GM18870 (cell line): ENCODE results near the gene AURKAIP1.
"Not testable (repeated sequence)": the region's sequence is repeated elsewhere in the genome, so short reads cannot be mapped to it uniquely, and the experiment has no call there.

Experiments
- ATAC-seq: cut with Tn5 transposase; IDR thresholded peaks from one replicate; pipeline ENCODE4 v1.9.1; 2021; ENCODE audit warnings: moderate library complexity; ENCODE audit not compliant: unreplicated experiment

Gene AURKAIP1

DNA sequence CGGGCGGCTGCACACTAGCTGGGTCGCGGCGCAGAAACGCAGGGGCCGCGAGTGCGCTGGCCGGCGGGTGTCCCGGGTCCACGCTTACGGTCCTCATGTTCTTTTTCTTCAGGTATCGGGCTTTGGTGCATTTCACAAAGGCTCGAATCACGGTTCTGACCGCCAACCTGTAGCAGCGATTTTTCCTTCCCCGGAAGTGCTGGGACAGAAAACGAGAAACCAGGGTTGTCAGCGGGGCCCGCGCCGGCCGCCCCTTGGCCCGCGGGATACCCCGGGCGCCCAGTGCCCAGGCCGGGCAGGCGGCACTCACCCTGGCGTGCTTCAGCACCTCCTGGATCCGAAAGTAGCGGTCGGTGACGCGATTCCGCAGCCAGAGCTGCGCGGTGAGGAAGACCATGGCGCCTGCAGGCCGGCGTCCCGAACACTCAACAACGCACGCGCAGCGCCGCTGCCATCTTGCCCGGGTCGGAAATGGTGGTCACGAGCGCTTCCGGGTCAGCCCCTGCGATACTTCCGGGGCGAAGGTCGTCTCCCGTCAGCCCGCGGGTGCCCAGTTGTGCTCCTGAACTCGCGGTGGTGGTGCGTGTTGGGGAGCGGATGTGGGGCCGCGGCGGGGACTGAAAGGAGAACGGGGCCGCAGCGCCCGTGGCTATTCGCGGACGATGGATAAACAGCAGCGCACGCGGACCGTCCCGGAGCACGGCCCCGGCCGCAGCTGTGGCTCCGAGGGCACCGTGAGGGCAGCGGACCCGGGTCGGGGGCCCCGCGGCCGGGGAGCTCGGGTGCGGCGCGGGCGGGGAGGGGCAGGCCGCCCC is 32.0 kb upstream of the AURKAIP1 start, which contains the start of gene MRPL20:
TSS of gene MRPL20 (minus strand) at position 473 of the 815 bp plus-strand sequence. CDS start at position 397, 76 bp downstream.
- ATAC-seq, result peak; percentile 70

DNA sequence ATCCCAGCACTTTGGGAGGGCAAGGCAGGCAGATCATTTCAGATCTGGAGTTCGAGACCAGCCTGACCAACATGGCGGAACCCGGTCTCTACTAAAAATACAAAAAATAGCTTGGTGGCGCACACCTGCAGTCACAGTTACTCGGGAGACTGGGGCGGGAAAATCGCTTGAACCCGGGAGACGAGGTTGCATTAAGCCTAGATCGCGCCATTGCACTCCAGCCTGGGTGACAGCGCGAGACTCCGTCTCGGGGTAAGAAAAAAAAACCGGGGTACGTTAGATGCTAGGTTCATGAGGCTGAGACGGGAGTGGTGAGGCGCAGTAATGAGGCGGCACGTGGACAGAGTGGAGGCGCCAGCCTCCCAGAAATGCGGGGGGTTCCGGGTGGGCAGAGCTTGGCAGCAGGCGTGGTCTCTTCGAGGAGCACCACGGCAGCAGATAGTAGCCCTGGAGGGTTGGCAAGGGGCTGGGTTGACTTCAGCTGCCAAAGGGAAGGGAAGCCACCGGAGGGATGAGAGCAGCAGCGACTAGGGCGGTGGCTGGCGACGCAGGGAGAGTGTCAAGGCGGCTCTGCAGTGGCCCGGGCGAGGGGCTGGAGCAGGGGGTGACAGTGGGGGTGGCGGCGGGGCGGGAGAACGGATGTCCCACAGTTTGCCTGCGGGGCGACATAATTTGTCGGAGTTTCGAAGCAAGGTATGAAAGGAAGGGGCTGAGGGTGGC is 31.3 kb upstream of the AURKAIP1 start:
- ATAC-seq, result no peak

DNA sequence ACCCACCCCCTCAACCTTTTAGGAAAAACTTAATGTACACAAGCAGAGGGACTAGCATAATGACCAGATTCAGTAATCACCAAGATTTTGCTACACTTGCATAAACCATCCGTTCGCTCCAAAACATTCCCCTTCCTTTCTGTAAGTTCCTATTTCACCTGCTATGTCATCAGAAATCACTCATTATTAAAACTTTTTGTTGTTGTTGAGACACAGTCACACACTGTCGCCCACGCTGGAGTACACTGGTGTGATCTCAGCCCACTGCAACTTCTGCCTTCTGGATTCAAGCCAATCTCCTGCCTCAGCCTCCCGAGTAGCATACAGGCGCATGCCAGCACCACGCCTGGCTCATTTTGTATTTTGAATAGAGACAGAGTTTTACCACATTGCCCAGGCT is 28.6 kb upstream of the AURKAIP1 start:
- ATAC-seq, result no peak

DNA sequence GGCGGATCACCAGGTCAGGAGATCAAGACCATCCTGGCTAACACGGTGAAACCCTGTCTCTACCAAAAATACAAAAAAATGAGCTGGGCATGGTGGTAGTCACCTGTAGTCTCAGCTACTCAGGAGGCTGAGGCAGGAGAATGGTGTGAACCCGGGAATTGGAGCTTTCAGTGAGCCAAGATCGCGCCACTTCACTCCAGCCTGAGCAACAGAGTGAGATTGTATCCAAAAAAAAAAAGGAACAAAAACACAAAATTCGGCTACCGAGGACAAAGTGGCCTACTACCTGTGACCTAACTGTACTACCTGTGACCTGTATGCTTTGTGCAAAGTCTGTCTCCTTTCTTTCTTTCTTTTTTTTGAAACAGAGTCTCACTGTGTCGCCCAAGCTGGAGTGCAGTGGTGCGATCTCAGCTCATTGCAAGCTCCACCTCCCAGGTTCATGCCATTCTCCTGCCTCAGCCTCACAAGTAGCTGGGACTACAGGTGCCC is 27.9 kb upstream of the AURKAIP1 start:
- not testable (repeated sequence) for ATAC-seq

DNA sequence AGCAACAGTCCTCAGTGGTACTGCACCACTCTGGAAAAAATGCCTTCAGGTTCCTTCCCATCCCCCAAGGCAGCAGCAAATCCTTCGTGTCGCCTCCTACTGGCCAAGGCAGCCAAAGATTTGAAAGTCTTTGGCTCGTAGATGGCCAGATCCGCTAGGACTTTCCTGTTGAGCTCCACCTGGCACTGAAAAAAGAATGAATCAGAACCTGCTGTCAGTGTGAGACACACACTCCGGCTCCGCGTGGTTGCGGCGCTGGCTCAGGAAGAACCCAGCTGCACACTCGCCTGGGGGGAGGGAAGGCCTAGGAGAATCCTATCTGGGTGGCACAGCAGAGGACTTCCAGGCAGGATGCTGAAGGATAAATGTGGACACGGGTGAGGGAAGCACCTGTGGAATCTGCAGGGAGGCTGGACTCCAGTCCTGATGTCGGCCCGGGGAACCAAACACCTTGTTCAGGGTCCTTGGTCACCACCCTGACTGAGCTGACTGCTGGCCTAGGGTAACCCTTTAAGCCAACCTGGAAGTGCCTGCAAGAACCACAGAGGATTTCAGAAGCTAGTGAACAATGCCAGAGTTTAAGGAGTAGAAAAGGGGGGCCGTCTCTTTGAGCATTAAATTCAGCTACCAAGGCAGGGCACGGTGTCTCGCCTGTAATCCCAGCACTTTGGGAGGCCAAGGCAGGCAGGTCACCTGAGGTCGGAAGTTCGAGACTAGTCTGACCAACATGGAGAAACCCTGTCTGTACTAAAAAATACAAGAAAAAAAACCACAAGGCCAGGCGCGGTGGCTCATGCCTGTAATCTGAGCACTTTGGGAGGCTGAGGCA is 27.3 kb upstream of the AURKAIP1 start:
- no peak for ATAC-seq

DNA sequence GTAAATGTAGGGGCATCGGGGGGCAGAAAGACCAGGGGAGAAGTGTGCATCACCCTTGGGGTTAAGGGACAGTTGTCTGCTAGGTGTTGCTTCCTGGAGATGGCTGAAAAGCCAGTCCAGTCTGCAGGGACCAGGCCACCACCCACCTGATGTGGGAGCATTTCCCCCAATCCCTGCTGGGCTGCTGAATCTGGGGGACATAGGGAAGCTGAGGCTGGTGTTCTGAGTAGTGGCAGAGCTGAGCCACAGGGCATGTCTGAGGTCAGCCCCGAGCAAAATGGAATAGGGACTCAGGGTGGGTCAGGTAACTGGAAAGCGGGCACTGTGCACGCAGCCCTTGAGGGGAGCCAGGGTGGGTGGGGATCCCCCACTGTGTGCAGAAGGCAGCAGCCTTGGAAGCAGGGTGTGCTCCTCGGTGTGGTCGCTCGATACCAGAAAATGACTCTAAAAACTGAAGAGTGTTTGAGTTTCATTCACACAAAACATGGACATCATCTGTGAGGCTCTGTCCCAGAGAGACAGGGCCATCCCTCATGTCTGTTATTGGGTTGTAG is 26.5 kb upstream of the AURKAIP1 start:
- ATAC-seq, result no peak

DNA sequence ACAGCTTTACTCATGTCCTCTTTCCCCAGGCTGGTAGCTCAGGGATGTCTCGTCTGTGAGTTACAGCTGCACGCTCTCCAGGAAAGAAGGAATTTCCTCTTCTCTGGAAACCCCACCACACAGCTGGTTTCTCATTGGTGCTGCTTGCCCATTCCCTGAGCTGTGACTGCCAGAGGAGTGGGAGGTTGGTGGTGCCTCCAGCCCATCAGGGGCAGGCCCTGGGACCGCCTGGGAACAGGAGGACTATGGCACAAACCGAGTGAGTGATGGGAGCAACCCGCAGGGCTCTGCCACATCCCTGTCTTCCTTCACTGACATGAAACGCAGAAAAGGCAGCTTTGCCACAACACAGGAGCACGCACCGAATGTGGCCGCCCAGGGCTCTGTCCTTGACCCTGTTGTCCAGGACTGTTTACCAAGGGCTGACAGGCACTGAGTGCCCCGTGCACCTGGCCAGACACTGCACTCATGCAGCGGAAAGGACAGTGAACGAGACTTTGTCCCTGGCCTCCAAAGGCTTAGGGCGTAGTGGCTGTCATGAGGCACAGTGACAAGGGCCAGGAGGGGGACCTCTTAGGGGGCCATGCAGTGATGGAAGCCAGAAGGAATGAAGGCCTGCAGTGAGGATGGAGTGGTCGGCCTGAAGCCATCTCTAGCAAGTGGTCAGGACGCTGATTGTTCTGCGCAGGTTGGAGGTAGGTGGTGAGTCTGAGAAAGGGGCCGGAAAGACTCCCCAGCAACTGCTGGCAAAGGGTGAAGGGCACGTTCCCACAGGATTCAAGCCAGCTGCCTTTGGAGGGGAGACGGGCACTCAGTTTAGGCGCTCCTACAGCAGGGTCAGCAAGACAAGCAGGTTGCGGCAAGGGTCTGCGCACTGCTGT is 25.8 kb upstream of the AURKAIP1 start:
- no peak for ATAC-seq

DNA sequence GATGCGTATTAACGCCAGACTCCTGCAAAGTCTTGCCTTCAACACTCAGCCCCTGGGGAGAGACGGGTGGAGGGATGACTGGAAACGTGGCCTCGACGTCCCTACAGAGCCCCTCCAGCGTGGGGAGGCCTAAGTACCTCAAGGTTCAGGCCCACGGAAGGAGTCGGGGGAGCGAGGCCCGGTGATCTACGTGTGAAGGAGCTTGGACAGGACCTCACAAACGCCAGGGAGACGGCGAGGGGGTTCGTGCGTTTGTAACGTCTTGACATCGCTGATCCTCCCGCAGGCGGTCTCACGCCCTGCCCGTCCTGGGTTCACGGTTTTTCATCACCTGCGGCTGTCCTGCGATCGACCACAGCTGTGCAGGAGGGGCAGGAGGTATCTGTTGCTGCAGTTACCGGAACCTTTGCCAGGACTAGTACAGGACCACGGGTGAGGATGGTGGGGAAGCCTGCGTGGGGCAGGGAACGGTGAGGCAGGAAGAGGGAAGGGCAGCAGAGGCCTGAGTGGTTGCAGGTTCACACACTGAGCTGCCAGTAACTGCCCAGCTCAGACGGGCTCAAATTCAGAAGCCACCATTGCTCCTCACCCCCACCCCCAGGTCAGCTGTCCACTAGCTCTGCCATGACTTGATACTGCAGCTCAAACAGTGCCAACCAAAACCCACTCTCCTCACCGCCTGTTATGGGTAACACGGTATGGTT is 25.0 kb upstream of the AURKAIP1 start:
- ATAC-seq, result no peak

DNA sequence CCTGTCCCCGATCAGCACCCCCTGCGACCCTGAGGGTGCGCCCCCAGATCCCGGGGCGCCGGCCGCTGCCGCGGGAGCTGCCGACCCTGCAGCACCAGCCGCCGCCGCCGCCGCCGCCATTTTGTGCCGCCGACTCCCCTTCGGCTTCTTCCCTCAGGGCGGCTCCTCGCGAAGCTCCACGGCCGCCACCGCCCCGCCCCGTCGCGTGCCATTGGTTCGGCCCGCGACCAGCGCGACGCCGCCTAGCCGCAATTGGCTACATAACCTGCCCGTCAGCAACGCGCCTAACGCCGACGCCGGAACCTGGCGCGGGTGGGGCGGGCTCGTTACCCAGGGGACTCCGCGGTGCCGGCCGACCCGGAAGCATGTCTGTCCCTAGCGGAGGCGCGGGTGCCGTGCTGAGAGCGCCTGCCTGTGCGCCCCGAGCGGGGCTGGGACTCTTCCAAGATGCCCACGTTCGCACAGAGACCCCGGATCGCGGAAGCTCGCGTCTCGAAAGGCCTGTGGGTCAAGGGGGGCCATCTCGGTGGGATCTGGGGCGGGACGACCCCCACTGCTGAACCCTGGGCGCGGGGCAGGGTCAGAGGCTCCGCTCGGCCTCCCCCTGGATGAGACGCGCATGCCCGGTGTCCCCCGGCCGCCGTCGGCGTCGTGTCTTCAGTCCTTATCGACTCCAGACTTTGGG is 24.3 kb upstream of the AURKAIP1 start, which contains the start of gene CCNL2:
TSS of gene CCNL2 (minus strand) at position 149 of the 685 bp plus-strand sequence. CDS start at position 120, 29 bp downstream.
- peak; percentile 72 for ATAC-seq

DNA sequence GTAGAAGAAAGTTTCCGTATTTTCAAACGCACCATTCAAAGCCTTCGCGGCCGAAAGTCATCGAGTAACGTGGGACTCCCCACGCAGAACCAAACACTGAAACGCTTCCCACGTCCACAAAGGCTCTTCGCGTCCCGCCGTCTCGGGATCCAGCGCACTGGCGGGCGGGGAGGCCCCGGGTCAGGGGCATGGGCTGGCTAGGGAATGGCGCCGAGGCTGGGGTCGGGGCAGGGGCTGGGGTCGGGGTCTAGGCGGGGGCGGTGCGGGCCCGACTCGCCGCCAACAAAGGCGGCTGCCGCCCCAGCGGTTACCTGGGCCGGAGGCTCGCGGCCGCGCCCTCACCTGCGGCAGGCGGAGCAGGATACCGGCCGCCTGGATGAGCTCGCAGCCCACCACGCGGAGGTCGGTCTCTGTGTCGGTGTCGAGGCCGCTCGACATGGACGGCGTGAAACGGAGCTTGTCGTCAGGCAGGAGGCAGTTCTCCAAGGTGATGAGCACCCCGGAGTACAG is 23.7 kb upstream of the AURKAIP1 start:
- no peak for ATAC-seq

DNA sequence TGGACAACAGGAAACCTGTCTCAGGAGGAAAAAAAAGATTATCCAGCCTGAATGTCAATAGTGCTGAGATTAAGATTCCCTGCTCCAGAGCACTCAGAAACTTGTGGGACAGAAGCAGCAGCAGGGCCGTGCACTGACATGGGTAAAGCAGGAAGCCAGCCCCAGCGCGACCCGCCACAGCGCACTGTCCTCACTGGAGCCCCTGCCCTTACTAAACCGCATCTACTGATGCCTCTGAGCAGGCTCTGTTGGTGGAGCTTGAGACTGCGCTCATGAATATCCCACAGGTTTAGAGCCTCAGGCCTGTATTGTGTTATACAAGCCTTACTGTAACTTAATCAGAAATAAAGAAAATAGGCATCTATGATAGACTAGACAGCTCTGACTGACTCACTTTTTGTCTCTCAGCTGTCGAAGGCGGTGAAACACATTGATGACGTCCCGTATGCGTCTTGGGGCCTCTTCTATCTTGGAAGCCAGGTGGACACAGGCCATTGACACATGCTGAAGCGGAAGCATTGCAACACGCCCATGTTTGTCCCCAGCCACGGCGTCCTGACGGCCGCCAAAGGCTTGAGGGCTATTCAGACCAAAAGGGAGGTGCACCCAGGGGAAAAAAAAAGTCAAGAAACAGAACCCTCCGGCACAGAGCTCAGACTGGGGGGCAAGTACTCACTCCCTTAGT is 23.0 kb upstream of the AURKAIP1 start:
- no peak for ATAC-seq

DNA sequence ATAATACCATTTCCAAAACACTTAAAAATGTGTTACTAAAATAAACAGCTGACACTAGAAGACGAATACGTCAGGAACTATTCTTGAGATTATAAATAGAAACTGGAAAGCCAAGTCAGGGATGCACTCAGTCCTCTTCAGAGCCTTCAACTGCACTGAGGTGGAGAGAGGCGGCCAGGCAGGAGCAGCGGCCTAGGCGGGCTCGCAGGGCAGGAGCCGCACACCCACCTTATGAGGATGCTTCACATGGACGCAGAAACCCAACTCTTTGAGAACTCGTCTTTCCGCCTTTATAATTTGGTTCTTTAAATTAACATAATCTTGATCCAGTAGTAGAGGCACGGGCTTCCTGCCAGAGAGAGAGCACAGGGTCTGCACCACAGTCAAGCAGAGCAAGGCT is 20.2 kb upstream of the AURKAIP1 start:
- no peak for ATAC-seq

DNA sequence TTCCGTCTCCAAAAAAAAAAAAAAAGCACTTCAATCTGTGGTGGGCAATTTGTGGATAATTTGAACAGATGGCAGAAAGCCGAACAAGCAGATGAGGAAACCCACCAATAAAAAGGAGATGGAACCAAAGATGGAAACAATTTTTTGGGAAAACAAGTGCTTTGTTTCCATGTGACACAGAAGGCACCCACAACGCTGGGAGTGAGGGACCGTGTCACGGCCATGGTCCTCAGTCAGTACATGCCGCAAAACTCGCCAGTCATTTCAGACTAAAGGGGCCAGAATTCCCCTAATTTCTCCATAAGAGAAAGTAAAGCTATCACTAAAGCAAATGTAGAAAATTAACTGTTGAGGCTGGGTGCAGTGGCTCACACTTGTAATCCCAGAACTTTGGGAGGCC is 19.1 kb upstream of the AURKAIP1 start:
- no peak for ATAC-seq

DNA sequence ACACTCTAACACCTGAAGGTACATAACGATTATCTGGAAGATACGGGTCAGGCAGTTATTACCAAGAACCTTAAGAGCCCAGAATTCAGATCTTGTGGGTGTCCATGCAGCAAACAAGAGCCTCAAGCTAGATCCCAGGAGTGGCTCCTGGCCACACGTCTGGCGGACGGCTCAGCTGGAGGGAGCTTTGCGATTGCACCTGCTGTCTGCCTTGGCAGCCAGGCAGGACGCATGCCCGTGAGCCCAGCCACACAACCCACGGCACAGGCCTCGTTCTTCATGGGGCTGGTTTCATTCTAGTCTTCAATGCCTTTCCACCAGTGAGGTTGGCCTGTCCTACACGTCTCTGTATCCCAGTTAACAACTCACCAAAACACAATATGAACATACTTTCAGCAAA is 18.4 kb upstream of the AURKAIP1 start:
- no peak for ATAC-seq

DNA sequence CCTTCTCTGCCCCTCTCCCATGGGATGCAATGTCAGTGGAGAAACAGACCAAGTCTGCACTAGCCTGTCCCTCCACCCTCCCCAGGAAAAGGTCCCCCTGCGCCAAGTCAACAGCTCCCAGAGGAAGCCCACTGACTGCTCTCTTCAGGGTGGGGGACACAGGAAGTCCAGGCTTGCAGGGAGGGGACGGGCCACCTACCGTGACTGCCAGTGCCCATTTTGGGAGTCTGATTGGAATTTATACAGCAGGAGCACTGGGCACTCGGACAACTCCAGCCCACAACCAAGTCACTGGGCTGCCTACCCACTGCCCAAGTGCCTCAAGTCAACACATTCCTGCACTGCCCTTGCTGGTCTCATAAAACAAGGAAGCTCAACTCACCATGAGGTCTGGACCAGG is 18.0 kb upstream of the AURKAIP1 start:
- no peak for ATAC-seq

DNA sequence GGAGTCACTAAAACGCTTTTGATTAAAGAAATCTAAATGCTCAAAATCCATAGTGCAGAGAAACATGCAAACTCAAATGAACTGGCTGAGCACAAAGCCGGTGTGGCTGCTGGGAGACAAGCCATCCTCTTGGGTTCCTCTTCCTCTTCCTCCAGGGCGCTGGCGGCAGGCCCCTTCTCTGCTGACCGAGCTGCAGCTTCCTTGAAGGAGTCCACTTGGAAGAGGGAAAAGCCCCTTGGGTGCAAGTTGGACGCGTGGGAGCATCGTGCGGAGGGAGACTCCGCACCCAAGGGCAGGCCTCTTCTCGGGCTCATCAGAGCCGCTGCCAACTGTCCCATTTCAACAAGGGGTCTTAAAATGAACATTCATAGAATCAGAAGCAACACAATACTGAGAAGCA is 16.2 kb upstream of the AURKAIP1 start:
- ATAC-seq, result no peak

DNA sequence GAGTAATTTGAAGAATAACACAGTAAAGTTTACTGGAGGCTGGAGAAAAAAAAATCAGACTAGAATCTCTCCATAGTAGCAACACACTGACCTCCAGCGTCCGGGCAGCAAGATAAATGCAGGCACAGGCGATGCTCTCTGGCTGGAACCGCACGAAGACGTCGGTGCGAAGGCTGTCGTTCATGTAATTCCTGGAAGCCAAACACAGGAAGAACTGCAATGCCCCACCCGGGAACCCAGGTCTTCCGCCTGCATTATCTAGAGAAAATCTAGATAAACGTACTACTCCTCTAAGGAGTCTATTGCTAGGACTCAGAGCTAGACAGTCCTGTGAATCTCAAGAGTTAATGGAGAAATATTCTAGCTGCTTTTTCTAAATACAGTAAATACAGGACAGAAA is 15.7 kb upstream of the AURKAIP1 start:
- ATAC-seq, result no peak

DNA sequence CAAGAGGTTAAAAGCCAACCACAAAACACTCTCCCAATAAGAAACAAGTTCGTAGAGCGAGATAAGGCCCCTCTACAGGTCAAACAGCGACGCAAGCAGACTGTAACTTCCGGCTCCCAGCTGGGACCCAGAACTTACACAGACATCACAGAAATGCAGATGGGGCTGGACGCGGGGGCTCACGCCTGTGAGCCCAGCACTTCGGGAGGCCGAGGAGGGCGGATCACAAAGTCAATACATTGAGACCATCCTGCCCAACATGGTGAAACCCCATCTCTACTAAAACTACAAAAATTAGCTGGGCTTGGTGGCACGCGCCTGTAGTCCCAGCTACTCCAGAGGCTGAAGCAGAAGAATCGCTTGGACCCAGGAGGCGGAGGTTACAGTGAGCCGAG is 13.1 kb upstream of the AURKAIP1 start:
- ATAC-seq, result no peak
